ENCODE measurements around the gene TFR2. TPM values are rescaled to one million over a fixed set of nuclear protein-coding genes. Genes with fewer than 3 reads are reported as not detected.

TFR2 gene
- total and polyA plus RNA-seq, 2 donors (not counting 1 experiment from before 2014, with no cell fraction given), result 0.16 TPM; not detected in 1

DNA sequence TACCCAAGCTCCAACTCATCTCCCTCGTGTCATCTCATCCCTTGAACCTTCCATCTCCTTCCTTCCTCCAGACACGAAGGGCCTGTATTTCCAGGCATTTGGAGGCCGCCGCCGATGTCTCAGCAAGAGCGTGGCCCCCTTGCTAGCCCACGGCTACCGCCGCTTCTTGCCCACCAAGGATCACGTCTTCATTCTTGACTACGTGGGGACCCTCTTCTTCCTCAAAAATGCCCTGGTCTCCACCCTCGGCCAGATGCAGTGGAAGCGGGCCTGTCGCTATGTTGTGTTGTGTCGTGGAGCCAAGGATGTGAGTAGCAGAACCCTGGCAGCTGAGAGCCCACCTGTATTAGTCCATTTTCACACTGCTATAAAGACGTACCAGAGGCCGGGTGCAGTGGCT, 49.8 kb downstream of the TFR2 start:
- Histone ChIP-seq H3K27me3 (ENCODE audit: control insufficient read depth, insufficient read depth, low read length) (no peaks in the 10 kb centered on the region), H3K9ac (ENCODE audit: insufficient read depth, low read length) (no peak overlapping the region)
- no peak for DNase-seq (ENCODE audit: low read depth in 2 of 2)

DNA sequence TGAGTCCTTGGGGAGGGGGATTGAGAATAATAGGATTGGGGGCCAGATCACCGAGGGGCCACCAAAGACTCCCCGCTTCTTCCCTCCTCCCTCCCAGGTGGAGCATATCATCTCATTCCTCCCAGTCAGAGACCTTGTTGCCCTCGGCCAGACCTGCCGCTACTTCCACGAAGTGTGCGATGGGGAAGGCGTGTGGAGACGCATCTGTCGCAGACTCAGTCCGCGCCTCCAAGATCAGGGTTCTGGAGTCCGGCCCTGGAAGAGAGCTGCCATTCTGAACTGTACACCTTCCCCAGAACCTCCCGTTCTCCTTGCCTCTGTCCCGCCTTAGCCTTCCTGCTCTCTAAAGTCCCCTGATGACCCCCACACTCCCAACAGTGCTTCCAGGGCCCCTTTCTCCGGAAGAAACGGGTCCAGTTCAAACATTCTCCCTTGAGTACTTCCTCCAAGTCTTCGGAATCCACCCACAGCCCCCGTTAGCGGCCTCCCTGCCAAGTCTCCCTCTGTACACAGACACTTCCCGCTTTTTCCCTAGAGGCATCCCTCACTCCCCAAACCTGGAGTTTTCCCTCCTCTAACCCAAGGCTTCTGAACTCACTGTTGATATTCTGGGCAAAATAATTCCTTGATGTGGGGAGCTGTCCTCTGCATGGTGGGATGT, 51.1 kb downstream of the TFR2 start:
- Histone ChIP-seq H4K20me1 (ENCODE audit: control insufficient read depth, extremely low read depth, insufficient read depth, low read length) (no peaks in the 10 kb centered on the region), H3K4me3 (replicated peaks in 1 of 4; ENCODE audit: control extremely low read depth in 1 of 4, insufficient read depth in 1 of 4, low read depth in 3 of 4, low read length in 4 of 4) (peak overlapping the region in 1 of 4 experiments; percentile 27), H3K9me3 (ENCODE audit: control insufficient read depth, insufficient read depth, low read depth, low read length) (no peaks in the 10 kb centered on the region), H3K27ac (ENCODE audit: insufficient read depth, low read length) (no peak overlapping the region), H2AFZ (ENCODE audit: low read length) (peak overlapping the region; percentile 62), H3K4me1 (ENCODE audit: control insufficient read depth, extremely low read depth, insufficient read depth, low read length) (peaks cover 9% of the 10 kb centered on the region), H3K9ac (ENCODE audit: insufficient read depth, low read length) (no peak overlapping the region), H3K36me3 (ENCODE audit: control insufficient read depth, insufficient read depth, low read length) (no peaks in the 10 kb centered on the region), H3K79me2 (ENCODE audit: control insufficient read depth, insufficient read depth, low read length) (peaks cover 4% of the 10 kb centered on the region), H3K27me3 (ENCODE audit: control insufficient read depth, insufficient read depth, low read length) (no peaks in the 10 kb centered on the region), H3K4me2 (ENCODE audit: extremely low read depth, insufficient read depth, low read length) (peak overlapping the region; percentile 38)
- TF ChIP-seq, protein P1, sequence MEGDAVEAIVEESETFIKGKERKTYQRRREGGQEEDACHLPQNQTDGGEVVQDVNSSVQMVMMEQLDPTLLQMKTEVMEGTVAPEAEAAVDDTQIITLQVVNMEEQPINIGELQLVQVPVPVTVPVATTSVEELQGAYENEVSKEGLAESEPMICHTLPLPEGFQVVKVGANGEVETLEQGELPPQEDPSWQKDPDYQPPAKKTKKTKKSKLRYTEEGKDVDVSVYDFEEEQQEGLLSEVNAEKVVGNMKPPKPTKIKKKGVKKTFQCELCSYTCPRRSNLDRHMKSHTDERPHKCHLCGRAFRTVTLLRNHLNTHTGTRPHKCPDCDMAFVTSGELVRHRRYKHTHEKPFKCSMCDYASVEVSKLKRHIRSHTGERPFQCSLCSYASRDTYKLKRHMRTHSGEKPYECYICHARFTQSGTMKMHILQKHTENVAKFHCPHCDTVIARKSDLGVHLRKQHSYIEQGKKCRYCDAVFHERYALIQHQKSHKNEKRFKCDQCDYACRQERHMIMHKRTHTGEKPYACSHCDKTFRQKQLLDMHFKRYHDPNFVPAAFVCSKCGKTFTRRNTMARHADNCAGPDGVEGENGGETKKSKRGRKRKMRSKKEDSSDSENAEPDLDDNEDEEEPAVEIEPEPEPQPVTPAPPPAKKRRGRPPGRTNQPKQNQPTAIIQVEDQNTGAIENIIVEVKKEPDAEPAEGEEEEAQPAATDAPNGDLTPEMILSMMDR (conservative IDR thresholded peaks at IDR 0.05 in 1 of 2, IDR thresholded peaks at IDR 0.05 in 1 of 2; ENCODE audit: low read depth in 1 of 2, low read length in 2 of 2), result no peak
- TF ChIP-seq EZH2 (IDR thresholded peaks at IDR 0.05; ENCODE audit: low read length, missing control alignments), result no peak
- DNase-seq (ENCODE audit: low read depth in 2 of 2), result no peak

More for the DNA sequence above, 49.8 kb downstream of the TFR2 start:
- no peak overlapping the region for H3K27ac ChIP-seq (ENCODE audit: insufficient read depth, low read length)
- H3K79me2 ChIP-seq (ENCODE audit: control insufficient read depth, insufficient read depth, low read length), result no peaks in the 10 kb centered on the region
- no peaks in the 10 kb centered on the region for H3K9me3 ChIP-seq (ENCODE audit: control insufficient read depth, insufficient read depth, low read depth, low read length)
- no peak overlapping the region for H3K4me2 ChIP-seq (ENCODE audit: extremely low read depth, insufficient read depth, low read length)
- no peaks in the 10 kb centered on the region for H4K20me1 ChIP-seq (ENCODE audit: control insufficient read depth, extremely low read depth, insufficient read depth, low read length)
- TF ChIP-seq, protein P1 (conservative IDR thresholded peaks at IDR 0.05 in 1 of 2, IDR thresholded peaks at IDR 0.05 in 1 of 2; ENCODE audit: low read depth in 1 of 2, low read length in 2 of 2), result no peak
- TF ChIP-seq EZH2 (IDR thresholded peaks at IDR 0.05; ENCODE audit: low read length, missing control alignments), result no peak
- H3K4me3 ChIP-seq (replicated peaks in 1 of 4; ENCODE audit: control extremely low read depth in 1 of 4, insufficient read depth in 1 of 4, low read depth in 3 of 4, low read length in 4 of 4), result no peak overlapping the region
- no peaks in the 10 kb centered on the region for H3K36me3 ChIP-seq (ENCODE audit: control insufficient read depth, insufficient read depth, low read length)
- peaks cover 9% of the 10 kb centered on the region for H3K4me1 ChIP-seq (ENCODE audit: control insufficient read depth, extremely low read depth, insufficient read depth, low read length)
- H2AFZ ChIP-seq (ENCODE audit: low read length), result no peak overlapping the region

DNA sequence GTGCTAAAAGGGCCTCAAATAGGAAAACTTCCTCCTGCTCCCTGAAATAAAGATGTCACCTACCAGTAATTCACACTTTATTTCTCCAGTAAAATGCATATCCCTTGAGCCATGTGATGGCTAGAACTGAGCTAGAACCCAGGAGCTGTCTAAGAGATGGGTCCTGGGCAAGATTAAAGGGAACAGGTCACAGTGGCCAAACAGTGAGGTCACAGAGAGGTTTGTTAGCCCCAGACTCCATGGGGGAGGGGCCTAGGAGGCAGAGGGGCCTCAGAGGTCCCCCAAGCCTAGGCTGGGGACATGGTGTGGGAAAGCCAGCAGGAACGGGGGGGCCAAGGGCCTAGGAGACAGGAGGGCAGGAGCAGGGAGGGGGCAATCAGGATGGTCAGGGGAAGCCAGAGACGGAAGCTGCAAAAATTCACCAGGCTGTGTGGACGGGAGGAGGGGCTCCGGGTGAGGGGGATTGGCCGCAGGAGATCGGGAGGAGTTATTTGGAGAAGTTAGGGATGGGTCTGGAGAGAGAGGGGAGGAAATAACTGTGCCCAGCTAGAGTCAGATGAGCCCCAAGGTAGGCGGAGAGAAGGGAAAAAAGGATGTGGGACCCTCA, 51.9 kb downstream of the TFR2 start:
- no peak overlapping the region for H3K4me2 ChIP-seq (ENCODE audit: extremely low read depth, insufficient read depth, low read length)
- H3K4me3 ChIP-seq (replicated peaks in 1 of 4; ENCODE audit: control extremely low read depth in 1 of 4, insufficient read depth in 1 of 4, low read depth in 3 of 4, low read length in 4 of 4), result peak overlapping the region in 1 of 4 experiments; percentile 27
- DNase-seq (ENCODE audit: low read depth in 2 of 2), result no peak
- H3K36me3 ChIP-seq (ENCODE audit: control insufficient read depth, insufficient read depth, low read length), result no peaks in the 10 kb centered on the region
- H3K4me1 ChIP-seq (ENCODE audit: control insufficient read depth, extremely low read depth, insufficient read depth, low read length), result peaks cover 9% of the 10 kb centered on the region
- H3K79me2 ChIP-seq (ENCODE audit: control insufficient read depth, insufficient read depth, low read length), result peaks cover 11% of the 10 kb centered on the region
- H3K27me3 ChIP-seq (ENCODE audit: control insufficient read depth, insufficient read depth, low read length), result no peaks in the 10 kb centered on the region
- no peak overlapping the region for H3K27ac ChIP-seq (ENCODE audit: insufficient read depth, low read length)
- no peak overlapping the region for H3K9ac ChIP-seq (ENCODE audit: insufficient read depth, low read length)
- no peaks in the 10 kb centered on the region for H3K9me3 ChIP-seq (ENCODE audit: control insufficient read depth, insufficient read depth, low read depth, low read length)
- H2AFZ ChIP-seq (ENCODE audit: low read length), result no peak overlapping the region
- TF ChIP-seq EZH2 (IDR thresholded peaks at IDR 0.05; ENCODE audit: low read length, missing control alignments), result no peak
- no peaks in the 10 kb centered on the region for H4K20me1 ChIP-seq (ENCODE audit: control insufficient read depth, extremely low read depth, insufficient read depth, low read length)

All from fibroblast of lung (primary cell).